Esophagus squamous epithelium (tissue), 5 donors: ENCODE results near the gene TPM3. TPM values are rescaled to one million over a fixed set of nuclear protein-coding genes. Genes with fewer than 3 reads are reported as not detected.
A peak's percentile ranks its signal among the peaks of the same experiment; 100 is the strongest.

Experiments used
- DNase-seq: peaks from one replicate; lab custom pipeline; 2025; lab: John Stamatoyannopoulos, UW
- H3K27ac ChIP-seq, 4 donors: fragments of 200-600 bp; sonication (generic); one replicate each; pipeline ENCODE4 v1.5.1; 2016 to 2019; ENCODE audit warnings: mild to moderate bottlenecking in 1 of 4
- H3K27me3 ChIP-seq, 4 donors: fragments of 200-600 bp; sonication (generic); 1 replicate in 3 of 4; 2 replicates in 1 of 4; pipeline versions ENCODE4 v1.5.1 to v1.6.0; 2017 to 2021; ENCODE audit warnings: antibody characterized with exemption in 1 of 4
- H3K36me3 ChIP-seq, 3 donors: fragments of 200-600 bp; sonication (generic); one replicate each; pipeline ENCODE4 v1.5.1; 2016 to 2019
- H3K4me1 ChIP-seq, 3 donors: fragments of 200-600 bp; sonication (generic); one replicate each; pipeline ENCODE4 v1.5.1; 2017 to 2019
- H3K4me3 ChIP-seq, 4 donors: fragments of 200-600 bp; sonication (generic); 1 replicate in 3 of 4; 2 replicates in 1 of 4; pipeline ENCODE4 v1.5.1; 2016 to 2019; ENCODE audit warnings: mild to moderate bottlenecking in 2 of 4, moderate library complexity in 1 of 4
- H3K9me3 ChIP-seq, 3 donors: fragments of 200-600 bp; sonication (generic); one replicate each; pipeline ENCODE4 v1.5.1; 2016 to 2019
- CTCF ChIP-seq, 6 experiments: fragments of 450-650 bp in 4 of 6; fragments of 200-600 bp in 2 of 6; sonication (generic) in 2 of 6; IDR thresholded peaks; one replicate each; pipeline ENCODE4 v1.5.1; 2016 to 2019; ENCODE audit warnings: antibody characterized with exemption in 6 of 6, mild to moderate bottlenecking in 4 of 6, moderate library complexity in 4 of 6
- POLR2A ChIP-seq, 4 donors: fragments of 450-650 bp; IDR thresholded peaks; one replicate each; pipeline ENCODE4 v1.6.1; 2017; ENCODE audit warnings: antibody characterized with exemption in 4 of 4, mild to moderate bottlenecking in 4 of 4, moderate library complexity in 3 of 4
- WGBS, 2 donors: methylation state at CpG; one replicate each; pipeline ENCODE4 v1.1.5; 2018; 5-methylcytosine and 5-hydroxymethylcytosine counted together
- intact Hi-C: fragments of 100-400 bp; cut with DNase I; formaldehyde crosslinking; loops from one replicate; pipeline ENCODE4 v1.15.0; 2022
- total RNA-seq, 4 donors: library from RNA; depleted of rRNA; stranded (reverse); fragments of >200 nt; gene quantifications; one replicate each; pipeline ENCODE4 v1.1.0, GENCODE V29; 2016
- donor health status: DM: yes; HTN: yes; CAD: no.

Gene TPM3
- total RNA-seq, 4 donors from 2014 or later, result 216 to 387 (median 316) TPM

- WGBS, 2 donors, result 8 to 23% methylated on average over 8 to 25 of the region's 41 CpGs
- DNase-seq, result peak; percentile 82
- Histone ChIP-seq H3K27ac (peak overlapping the region; percentile 94 to 99 (median 97)), H3K4me1 (peaks cover 30 to 49% (median 39%) of the 10 kb centered on the region in 3 donors), H3K9me3 (no peaks in the 10 kb centered on the region), H3K36me3 (peaks cover 0 to 24% (median 0%) of the 10 kb centered on the region in 3 donors), H3K27me3 (no peaks in the 10 kb centered on the region), H3K4me3 (peak overlapping the region; percentile 75 to 97 (median 85))
- TF ChIP-seq POLR2A (IDR thresholded peaks at IDR 0.05), result peak in 3 of 4 donors; percentile 99 to 100 (median 99)
- TF ChIP-seq CTCF (IDR thresholded peaks at IDR 0.05), result peak in 4 of 6 experiments; percentile 27 to 40 (median 35)
- intact Hi-C loops, result no loop called here
Measured at GRCh38 chr1:154183046-154183915, 8.6 kb downstream of the TPM3 start.

DNA sequence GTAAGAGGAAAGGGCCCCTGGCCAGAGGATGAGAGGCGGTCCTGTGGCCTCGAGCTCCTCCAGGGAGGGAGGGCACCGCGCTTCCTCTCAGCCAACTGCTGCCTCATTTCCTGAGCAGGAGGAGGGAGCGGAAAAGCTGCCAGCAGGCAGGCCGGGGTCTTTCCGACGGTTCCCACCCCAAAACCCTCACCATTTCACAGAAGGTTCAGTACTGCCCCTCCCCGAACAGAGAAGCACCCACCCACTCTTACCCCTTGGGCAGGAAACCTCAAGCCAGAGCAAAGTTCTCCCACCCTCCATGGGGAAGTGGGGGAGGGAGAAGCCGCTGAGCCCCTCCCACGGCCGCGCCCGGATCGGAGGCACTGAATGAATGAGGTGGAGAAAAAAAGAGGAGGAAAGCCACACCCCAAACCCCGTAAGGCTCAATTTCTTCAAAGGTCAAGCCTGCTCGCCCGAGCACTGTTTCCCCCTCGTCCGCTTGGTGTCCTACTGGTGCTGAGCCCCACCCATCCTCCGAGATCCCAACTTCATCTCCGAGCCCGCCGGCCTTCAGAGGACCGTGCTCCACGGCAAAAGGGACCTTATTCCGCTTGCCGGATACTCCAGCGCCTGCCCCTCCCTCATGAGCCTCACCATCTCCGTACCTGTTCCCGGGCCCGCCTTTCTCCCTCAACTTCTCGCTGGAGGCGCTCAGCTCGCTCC lies 9.4 kb downstream of the TPM3 start:
- peak overlapping the region; percentile 94 to 99 (median 97) for H3K27ac ChIP-seq
- H3K27me3 ChIP-seq, result no peaks in the 10 kb centered on the region
- H3K9me3 ChIP-seq, result no peaks in the 10 kb centered on the region
- TF ChIP-seq CTCF (IDR thresholded peaks at IDR 0.05) (peak in 1 of 6 experiments; percentile 7), POLR2A (IDR thresholded peaks at IDR 0.05) (peak in 2 of 4 donors; percentile 23 to 47)
- H3K4me1 ChIP-seq, result peaks cover 35 to 57% (median 47%) of the 10 kb centered on the region in 3 donors
- intact Hi-C loops, result no loop called here
- peak overlapping the region; percentile 75 to 97 (median 85) for H3K4me3 ChIP-seq
- H3K36me3 ChIP-seq, result peaks cover 0 to 24% (median 0%) of the 10 kb centered on the region in 3 donors
- peak; percentile 40 for DNase-seq
- 0 to 2% methylated on average over 13 to 24 of the region's 35 CpGs for WGBS, 2 donors

GRCh38 chr1:154181944-154182343 lies 10.0 kb downstream of the TPM3 start:
- WGBS, 2 donors, result 0 to 3% methylated on average over 3 to 5 of the region's 6 CpGs
- peak overlapping the region; percentile 75 to 97 (median 85) for H3K4me3 ChIP-seq
- H3K27ac ChIP-seq, result peak overlapping the region; percentile 94 to 99 (median 97)
- TF ChIP-seq CTCF (IDR thresholded peaks at IDR 0.05) (no peak), POLR2A (IDR thresholded peaks at IDR 0.05) (no peak)
- H3K9me3 ChIP-seq, result no peaks in the 10 kb centered on the region
- H3K36me3 ChIP-seq, result peaks cover 0 to 24% (median 0%) of the 10 kb centered on the region in 3 donors
- peaks cover 35 to 62% (median 53%) of the 10 kb centered on the region in 3 donors for H3K4me1 ChIP-seq
- no peak for DNase-seq
- H3K27me3 ChIP-seq, result no peaks in the 10 kb centered on the region
- intact Hi-C loops, result no loop called here

DNA sequence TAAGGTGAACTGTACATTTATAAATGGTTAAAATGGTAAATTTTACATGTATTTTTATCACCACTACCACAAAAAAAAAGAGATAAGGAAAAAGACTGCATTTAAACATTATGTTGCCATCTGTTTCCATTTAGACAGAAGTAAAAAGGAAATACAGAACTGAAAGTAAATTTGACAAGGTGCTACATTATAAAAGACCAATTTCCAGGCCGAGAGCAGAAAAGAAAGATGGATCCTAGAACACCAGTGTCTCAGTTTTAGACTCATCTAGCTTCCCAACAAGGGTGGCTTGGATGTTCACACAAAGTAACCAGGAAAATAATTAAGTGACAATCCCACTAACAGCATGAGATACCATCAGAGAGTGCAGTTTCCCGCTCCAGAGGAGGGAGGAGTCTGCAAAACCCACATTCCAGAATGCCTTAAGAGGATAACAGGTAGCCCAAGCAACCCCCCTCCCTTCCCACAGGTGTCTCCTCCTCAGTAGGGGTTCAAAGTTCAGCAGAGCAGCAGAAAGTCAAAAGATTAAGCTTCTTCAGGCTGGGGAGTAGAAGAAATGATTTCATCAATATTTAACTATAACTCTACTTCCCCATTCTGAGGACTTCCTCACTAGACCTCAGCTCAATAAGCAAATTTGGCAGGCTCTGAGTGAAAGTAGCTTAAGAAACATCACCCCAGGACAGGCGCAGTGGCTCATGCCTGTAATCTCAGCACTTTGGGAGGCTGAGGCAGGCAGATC lies 11.8 kb downstream of the TPM3 start:
- intact Hi-C loops, result no loop called here
- Histone ChIP-seq H3K27ac (peak overlapping the region in 3 of 4 donors; percentile 4 to 99 (median 97)), H3K4me1 (peaks cover 41 to 79% (median 66%) of the 10 kb centered on the region in 3 donors), H3K36me3 (peaks cover 0 to 36% (median 2%) of the 10 kb centered on the region in 3 donors), H3K27me3 (no peaks in the 10 kb centered on the region), H3K9me3 (no peaks in the 10 kb centered on the region), H3K4me3 (no peak overlapping the region)
- WGBS, 2 donors, result 54 to 60% methylated on average over 3 of the region's 3 CpGs
- TF ChIP-seq CTCF (IDR thresholded peaks at IDR 0.05), result no peak
- no peak for DNase-seq
